ENCODE results near the gene MGMT.

MGMT gene

GRCh38 chr10:129692695-129693094 is 225.7 kb downstream of the MGMT start:
- DNase-seq (ENCODE audit: low spot score) = no peak

GRCh38 chr10:129693382-129693781 is 226.3 kb downstream of the MGMT start:
- no peak for DNase-seq (ENCODE audit: low spot score)

GRCh38 chr10:129694184-129694583 is 227.1 kb downstream of the MGMT start:
- DNase-seq (ENCODE audit: low spot score) = no peak

- DNase-seq (ENCODE audit: low spot score) = no peak
These were observed 227.7 kb downstream of the MGMT start for GRCh38 chr10:129694691-129695243.

- no peak for DNase-seq (ENCODE audit: low spot score)
These were observed 228.6 kb downstream of the MGMT start for GRCh38 chr10:129695671-129696070.

- no peak for DNase-seq (ENCODE audit: low spot score)
These were observed 229.6 kb downstream of the MGMT start for GRCh38 chr10:129696636-129697035.

GRCh38 chr10:129697463-129698247 is 230.6 kb downstream of the MGMT start:
- DNase-seq (ENCODE audit: low spot score) = no peak

- DNase-seq (ENCODE audit: low spot score) = no peak
These were observed 232.8 kb downstream of the MGMT start for GRCh38 chr10:129699722-129700340.

- no peak for DNase-seq (ENCODE audit: low spot score)
These were observed 235.6 kb downstream of the MGMT start for GRCh38 chr10:129702605-129703004.

GRCh38 chr10:129703287-129704137 is 236.5 kb downstream of the MGMT start:
- no peak for DNase-seq (ENCODE audit: low spot score)

GRCh38 chr10:129704225-129704624 is 237.2 kb downstream of the MGMT start:
- no peak for DNase-seq (ENCODE audit: low spot score)

GRCh38 chr10:129704786-129705525 is 237.9 kb downstream of the MGMT start:
- DNase-seq (ENCODE audit: low spot score) = no peak

GRCh38 chr10:129705676-129706075 is 238.6 kb downstream of the MGMT start:
- no peak for DNase-seq (ENCODE audit: low spot score)

- no peak for DNase-seq (ENCODE audit: low spot score)
These were observed 239.0 kb downstream of the MGMT start for GRCh38 chr10:129706081-129706480.

GRCh38 chr10:129706523-129706922 is 239.5 kb downstream of the MGMT start:
- DNase-seq (ENCODE audit: low spot score) = no peak

- DNase-seq (ENCODE audit: low spot score) = no peak
These were observed 240.7 kb downstream of the MGMT start for GRCh38 chr10:129707406-129708388.

GRCh38 chr10:129709101-129709500 is 242.1 kb downstream of the MGMT start:
- DNase-seq (ENCODE audit: low spot score) = no peak

GRCh38 chr10:129709627-129710509 is 242.8 kb downstream of the MGMT start:
- DNase-seq (ENCODE audit: low spot score) = no peak

- no peak for DNase-seq (ENCODE audit: low spot score)
These were observed 243.4 kb downstream of the MGMT start for GRCh38 chr10:129710510-129710847.

- no peak for DNase-seq (ENCODE audit: low spot score)
These were observed 244.2 kb downstream of the MGMT start for GRCh38 chr10:129711291-129711690.

Data from kidney tubule cell (primary cell).